Right atrium auricular region (tissue), 2 donors: Measurements from ENCODE around the gene WIPF3. TPM values are rescaled to one million over a fixed set of nuclear protein-coding genes. Genes with fewer than 3 reads are reported as not detected.

Experiments
- DNase-seq: peaks from one replicate; pipeline ENCODE4 v3.0.0-alpha.2; 2019; ENCODE audit warnings: low spot score
- H3K27ac ChIP-seq, 2 donors: fragments of 200-600 bp; sonication (generic); 1 replicate in 1 of 2; 2 replicates in 1 of 2; pipeline ENCODE4 v1.5.1; 2016 to 2019
- H3K27me3 ChIP-seq, 2 donors: fragments of 200-600 bp; sonication (generic); one replicate each; pipeline versions ENCODE4 v1.5.1 to v1.6.0; 2017 to 2019
- H3K36me3 ChIP-seq: fragments of 200-600 bp; sonication (generic); one replicate; pipeline ENCODE4 v1.5.1; 2016
- H3K4me1 ChIP-seq, 2 donors: fragments of 200-600 bp; sonication (generic); one replicate each; pipeline versions ENCODE4 v1.5.1 to v1.6.0; 2017 to 2019
- H3K4me3 ChIP-seq, 2 donors: fragments of 200-600 bp; sonication (generic); 1 replicate in 1 of 2; 2 replicates in 1 of 2; pipeline ENCODE4 v1.5.1; 2017 to 2019; ENCODE audit warnings: mild to moderate bottlenecking in 1 of 2, moderate library complexity in 1 of 2
- H3K9me3 ChIP-seq, 2 donors: fragments of 200-600 bp; sonication (generic); one replicate each; pipeline ENCODE4 v1.5.1; 2019
- CTCF ChIP-seq, 2 donors: fragments of 200-600 bp; sonication (generic); IDR thresholded peaks; one replicate each; pipeline ENCODE4 v1.5.1; 2019; ENCODE audit warnings: antibody characterized with exemption in 2 of 2
- total RNA-seq, 2 donors: library from RNA; depleted of rRNA; stranded (reverse); fragments of >200 nt; gene quantifications; one replicate each; pipeline ENCODE4 v1.1.0, GENCODE V29; 2016

WIPF3 gene
- total RNA-seq, 2 donors from 2014 or later: 1.3 to 2.9 TPM

DNA sequence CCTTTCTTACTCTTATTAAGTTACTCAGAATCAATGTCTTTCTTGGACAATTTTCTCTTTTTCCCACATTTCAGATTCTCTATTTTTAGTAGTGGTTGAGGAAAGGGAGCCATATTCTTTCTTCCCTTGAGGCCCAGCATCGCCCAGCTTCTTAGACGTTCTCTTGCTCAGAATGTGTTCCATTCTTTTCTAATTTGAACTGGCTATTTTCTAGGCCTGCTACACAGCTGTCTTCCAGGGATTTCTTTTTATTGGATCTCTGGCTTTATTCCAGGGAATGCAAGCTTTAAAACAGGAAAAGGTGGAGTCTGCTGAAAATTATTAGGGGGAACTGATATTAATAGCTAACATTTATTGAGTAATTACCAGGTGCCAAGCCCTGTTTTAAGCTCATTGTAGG lies 58.3 kb downstream of the WIPF3 start:
- no peak for DNase-seq
- Histone ChIP-seq H3K36me3 (no peaks in the 10 kb centered on the region), H3K27me3 (no peaks in the 10 kb centered on the region), H3K4me1 (peaks cover 0 to 24% of the 10 kb centered on the region in 2 donors), H3K9me3 (no peaks in the 10 kb centered on the region), H3K4me3 (no peak overlapping the region), H3K27ac (peak overlapping the region; percentile 35 to 38)
- TF ChIP-seq CTCF (IDR thresholded peaks at IDR 0.05): no peak

- Histone ChIP-seq H3K27ac (peak overlapping the region; percentile 35 to 38), H3K4me1 (peaks cover 0 to 23% of the 10 kb centered on the region in 2 donors), H3K36me3 (no peaks in the 10 kb centered on the region), H3K9me3 (no peaks in the 10 kb centered on the region), H3K27me3 (no peaks in the 10 kb centered on the region), H3K4me3 (no peak overlapping the region)
- DNase-seq: peak; percentile 67
- TF ChIP-seq CTCF (IDR thresholded peaks at IDR 0.05): no peak
Measured at GRCh38 chr7:29865526-29865925, 59.2 kb downstream of the WIPF3 start.

GRCh38 chr7:29866490-29866930 lies 60.2 kb downstream of the WIPF3 start:
- no peaks in the 10 kb centered on the region for H3K27me3 ChIP-seq
- TF ChIP-seq CTCF (IDR thresholded peaks at IDR 0.05): no peak
- H3K9me3 ChIP-seq: no peaks in the 10 kb centered on the region
- H3K27ac ChIP-seq: peak overlapping the region; percentile 22 to 24
- peak; percentile 63 for DNase-seq
- H3K4me1 ChIP-seq: peaks cover 0 to 23% of the 10 kb centered on the region in 2 donors
- no peak overlapping the region for H3K4me3 ChIP-seq
- no peaks in the 10 kb centered on the region for H3K36me3 ChIP-seq

DNA sequence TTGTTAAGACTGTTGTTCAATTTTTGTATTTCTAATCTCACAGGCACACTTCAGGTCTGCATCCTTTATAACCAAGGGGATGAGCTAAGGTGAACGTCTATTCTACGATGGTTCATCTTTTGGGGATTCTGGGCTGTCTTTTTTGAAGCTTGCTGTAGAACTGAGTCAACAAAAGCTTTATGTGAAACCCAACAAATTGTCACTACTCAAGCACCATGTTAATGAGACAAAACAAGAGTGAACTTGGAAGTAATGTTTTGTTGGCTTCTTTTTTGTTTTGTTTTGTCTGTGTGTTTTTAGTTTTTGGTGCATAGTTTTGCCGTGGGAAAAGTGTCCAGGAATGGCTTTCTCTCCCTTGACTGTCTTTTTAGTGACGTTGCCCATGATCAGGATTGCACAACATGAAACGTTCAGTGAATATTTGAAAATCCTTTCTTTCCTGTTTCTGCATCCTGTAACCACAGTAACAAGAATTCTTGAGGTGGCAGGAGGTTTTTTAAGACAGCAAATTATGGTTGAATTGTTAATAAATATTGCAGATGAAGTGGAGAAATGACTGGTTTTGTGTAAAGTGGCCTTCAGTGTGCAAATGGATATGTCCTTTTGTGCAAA lies 65.6 kb downstream of the WIPF3 start:
- TF ChIP-seq CTCF (IDR thresholded peaks at IDR 0.05): no peak
- H3K36me3 ChIP-seq: no peaks in the 10 kb centered on the region
- no peak overlapping the region for H3K4me3 ChIP-seq
- DNase-seq: no peak
- H3K4me1 ChIP-seq: peaks cover 0 to 2% of the 10 kb centered on the region in 2 donors
- H3K27ac ChIP-seq: no peak overlapping the region
- H3K9me3 ChIP-seq: no peaks in the 10 kb centered on the region
- H3K27me3 ChIP-seq: no peaks in the 10 kb centered on the region

DNA sequence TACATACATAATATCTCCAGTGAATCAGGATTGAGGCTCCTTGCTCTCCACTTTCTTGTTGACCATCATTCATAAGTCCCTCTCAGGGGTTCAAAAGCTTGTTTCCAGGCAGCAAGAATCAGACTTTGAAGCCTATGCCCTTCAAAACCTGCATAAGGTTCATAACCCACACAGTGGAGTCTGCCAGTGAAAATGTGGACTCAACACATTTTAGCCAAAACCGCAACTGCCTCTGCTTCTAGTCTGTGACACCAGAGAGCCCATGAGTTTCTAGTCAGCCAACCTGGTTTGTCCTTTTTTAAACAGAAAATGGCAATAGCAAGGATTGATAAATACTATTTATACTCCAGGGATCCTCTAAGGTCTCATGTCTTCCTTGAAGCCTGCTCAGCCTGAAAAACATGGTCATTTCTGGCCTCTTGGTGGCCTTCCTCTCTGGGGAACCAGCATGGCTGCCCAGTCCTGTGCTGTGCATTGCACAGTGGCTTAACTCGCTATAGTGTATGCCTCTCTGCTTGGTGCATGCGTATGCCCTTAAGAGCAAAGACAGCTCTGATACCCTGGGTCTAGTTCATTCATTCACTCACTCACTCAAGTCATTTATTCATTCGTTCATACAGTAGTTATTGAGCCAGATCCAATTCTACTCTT lies 67.5 kb downstream of the WIPF3 start:
- DNase-seq: no peak
- H3K36me3 ChIP-seq: no peaks in the 10 kb centered on the region
- no peaks in the 10 kb centered on the region for H3K27me3 ChIP-seq
- H3K27ac ChIP-seq: no peak overlapping the region
- no peaks in the 10 kb centered on the region for H3K9me3 ChIP-seq
- TF ChIP-seq CTCF (IDR thresholded peaks at IDR 0.05): no peak
- no peaks in the 10 kb centered on the region for H3K4me1 ChIP-seq
- no peak overlapping the region for H3K4me3 ChIP-seq
